Hepatocyte (in vitro differentiated cells): ENCODE data around the gene RAB5IF. TPM values are rescaled to one million over a fixed set of nuclear protein-coding genes. Genes with fewer than 3 reads are reported as not detected.
"Not testable (repeated sequence)": the region's sequence is repeated elsewhere in the genome, so short reads cannot be mapped to it uniquely, and the experiment has no call there.

ENCODE experiments used
- DNase-seq: peaks from one replicate; pipeline ENCODE4 v3.0.0-alpha.2; 2016; ENCODE audit warnings: low spot score
- H2AFZ ChIP-seq: fragments of 200-600 bp; sonication (generic); 2 replicates; pipeline ENCODE4 v1.6.0; 2016; ENCODE audit warnings: antibody characterized with exemption, mild to moderate bottlenecking
- H3K27ac ChIP-seq: fragments of 200-600 bp; sonication (generic); 2 replicates; pipeline ENCODE4 v1.5.1; 2016; ENCODE audit warnings: mild to moderate bottlenecking
- H3K27me3 ChIP-seq: fragments of 200-600 bp; sonication (generic); 2 replicates; pipeline ENCODE4 v1.6.1; 2016
- H3K36me3 ChIP-seq: fragments of 200-600 bp; sonication (generic); replicated peaks from 2 replicates; pipeline ENCODE4 v1.5.1; 2016; ENCODE audit warnings: low read depth; ENCODE audit not compliant: insufficient read depth
- H3K4me1 ChIP-seq: fragments of 200-600 bp; sonication (generic); 2 replicates; pipeline ENCODE4 v1.5.1; 2016; ENCODE audit warnings: mild to moderate bottlenecking, moderate library complexity; ENCODE audit not compliant: insufficient read depth
- H3K4me2 ChIP-seq: fragments of 200-600 bp; sonication (generic); 2 replicates; pipeline ENCODE4 v1.6.0; 2016
- H3K4me3 ChIP-seq: fragments of 200-600 bp; sonication (generic); 2 replicates; pipeline ENCODE4 v1.5.1; 2016; ENCODE audit warnings: mild to moderate bottlenecking
- H3K79me2 ChIP-seq: fragments of 200-600 bp; sonication (generic); 2 replicates; pipeline ENCODE4 v1.6.0; 2017; ENCODE audit warnings: mild to moderate bottlenecking
- H3K9me2 ChIP-seq: fragments of 200-600 bp; sonication (generic); replicated peaks from 2 replicates; pipeline ENCODE4 v1.6.0; 2017; ENCODE audit warnings: mild to moderate bottlenecking; ENCODE audit not compliant: insufficient read depth
- H3K9me3 ChIP-seq: fragments of 200-600 bp; sonication (generic); 2 replicates; pipeline ENCODE4 v1.5.1; 2016; ENCODE audit warnings: low read depth, mild to moderate bottlenecking
- H4K20me1 ChIP-seq: fragments of 200-600 bp; sonication (generic); 2 replicates; pipeline ENCODE4 v1.6.0; 2016; ENCODE audit warnings: mild to moderate bottlenecking; ENCODE audit not compliant: insufficient read depth, poor library complexity, severe bottlenecking
- EZH2 ChIP-seq: fragments of 200-600 bp; sonication (generic); IDR thresholded peaks from 2 replicates; pipeline ENCODE4 v1.6.1; 2016; ENCODE audit warnings: antibody characterized with exemption, mild to moderate bottlenecking, borderline replicate concordance
- EZH2phosphoT487 ChIP-seq: fragments of 200-600 bp; sonication (generic); IDR thresholded peaks from one replicate; pipeline ENCODE4 v1.6.1; 2018; ENCODE audit warnings: antibody characterized with exemption, mild to moderate bottlenecking, low read depth, moderate library complexity; ENCODE audit not compliant: unreplicated experiment, severe bottlenecking
- WGBS: methylation state at CpG from one replicate; pipeline ENCODE4 v1.1.6; 2016; ENCODE audit warnings: low lambda C conversion rate; ENCODE audit errors: missing lambda C conversion rate; 5-methylcytosine and 5-hydroxymethylcytosine counted together
- polyA plus RNA-seq: library from polyadenylated mRNA; unstranded; fragments of >200 nt; fragmentation: Nextera tagmentation; extraction: Ambion mirVana; gene quantifications from 2 replicates; pipeline ENCODE4 v1.2.1, GENCODE V29; 2016
- total RNA-seq: library from RNA; depleted of rRNA; stranded (reverse); fragments of >200 nt; gene quantifications from 2 replicates; pipeline ENCODE4 v1.2.3, GENCODE V29; 2014
- TF ChIP-seq, protein P1 (sequence below): fragments of 200-600 bp; sonication (generic); IDR thresholded peaks from 2 replicates; pipeline ENCODE4 v1.5.1; 2016; ENCODE audit warnings: antibody characterized with exemption, mild to moderate bottlenecking; ENCODE audit not compliant: poor library complexity

RAB5IF gene, protein sequence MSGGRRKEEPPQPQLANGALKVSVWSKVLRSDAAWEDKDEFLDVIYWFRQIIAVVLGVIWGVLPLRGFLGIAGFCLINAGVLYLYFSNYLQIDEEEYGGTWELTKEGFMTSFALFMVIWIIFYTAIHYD
- total RNA-seq = 130 and 134 TPM in 2 replicates
- 198 and 202 TPM in 2 replicates for polyA plus RNA-seq

GRCh38 chr20:36605399-36606157, at the start of gene RAB5IF:
Gene RAB5IF, plus strand, starts transcription at chr20:36605779. Its CDS starts 173 bp downstream, at chr20:36605952.
- Histone ChIP-seq H3K9me2 (no peaks in the 10 kb centered on the region), H3K79me2 (peaks cover 38% of the 10 kb centered on the region), H3K4me2 (peak within 1 kb of the TSS; percentile 89), H3K27ac (peak within 1 kb of the TSS; percentile 90), H3K4me1 (peaks cover 8% of the 10 kb centered on the region), H2AFZ (peak within 1 kb of the TSS; percentile 85), H3K36me3 (no peaks in the 10 kb centered on the region), H3K4me3 (peak within 1 kb of the TSS; percentile 62), H3K9me3 (no peaks in the 10 kb centered on the region), H3K27me3 (no peaks in the 10 kb centered on the region), H4K20me1 (peaks cover 5% of the 10 kb centered on the region)
- TF ChIP-seq EZH2 = no peak
- no peak for TF ChIP-seq EZH2phosphoT487
- TF ChIP-seq, protein P1, sequence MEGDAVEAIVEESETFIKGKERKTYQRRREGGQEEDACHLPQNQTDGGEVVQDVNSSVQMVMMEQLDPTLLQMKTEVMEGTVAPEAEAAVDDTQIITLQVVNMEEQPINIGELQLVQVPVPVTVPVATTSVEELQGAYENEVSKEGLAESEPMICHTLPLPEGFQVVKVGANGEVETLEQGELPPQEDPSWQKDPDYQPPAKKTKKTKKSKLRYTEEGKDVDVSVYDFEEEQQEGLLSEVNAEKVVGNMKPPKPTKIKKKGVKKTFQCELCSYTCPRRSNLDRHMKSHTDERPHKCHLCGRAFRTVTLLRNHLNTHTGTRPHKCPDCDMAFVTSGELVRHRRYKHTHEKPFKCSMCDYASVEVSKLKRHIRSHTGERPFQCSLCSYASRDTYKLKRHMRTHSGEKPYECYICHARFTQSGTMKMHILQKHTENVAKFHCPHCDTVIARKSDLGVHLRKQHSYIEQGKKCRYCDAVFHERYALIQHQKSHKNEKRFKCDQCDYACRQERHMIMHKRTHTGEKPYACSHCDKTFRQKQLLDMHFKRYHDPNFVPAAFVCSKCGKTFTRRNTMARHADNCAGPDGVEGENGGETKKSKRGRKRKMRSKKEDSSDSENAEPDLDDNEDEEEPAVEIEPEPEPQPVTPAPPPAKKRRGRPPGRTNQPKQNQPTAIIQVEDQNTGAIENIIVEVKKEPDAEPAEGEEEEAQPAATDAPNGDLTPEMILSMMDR = peak; percentile 96
- 2% methylated on average over 88 of the region's 90 CpGs for WGBS
- peak; percentile 100 for DNase-seq

DNA sequence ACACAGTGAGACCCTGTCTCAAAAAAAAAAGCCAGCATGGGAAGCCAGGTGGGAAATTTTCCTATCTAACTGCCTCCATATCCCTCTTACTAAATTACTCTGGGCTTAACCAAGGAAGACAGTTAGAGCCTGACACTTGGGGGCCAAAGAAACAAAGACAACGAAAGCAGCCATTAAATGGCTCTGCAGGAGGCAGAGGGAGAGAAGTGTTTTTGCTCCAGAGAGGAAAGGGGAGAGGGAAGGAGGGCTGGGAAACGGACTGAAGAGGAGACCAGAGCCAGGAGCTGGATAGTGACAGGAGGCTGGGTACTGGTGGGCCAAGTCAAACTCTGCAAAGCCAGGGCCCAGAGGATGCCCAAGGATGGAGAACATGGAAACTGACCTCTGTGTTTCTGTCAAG, 42.9 kb upstream of the RAB5IF start:
- 54% methylated on average over 2 of the region's 2 CpGs for WGBS
- peaks cover 3% of the 10 kb centered on the region for H3K79me2 ChIP-seq

GRCh38 chr20:36563374-36563773, 42.2 kb upstream of the RAB5IF start:
- H3K79me2 ChIP-seq = peaks cover 3% of the 10 kb centered on the region
- H3K4me3 ChIP-seq = no peak overlapping the region
- H4K20me1 ChIP-seq = no peaks in the 10 kb centered on the region
- H3K9me3 ChIP-seq = peaks cover 5% of the 10 kb centered on the region
- no peak overlapping the region for H3K4me2 ChIP-seq
- H3K36me3 ChIP-seq = no peaks in the 10 kb centered on the region
- DNase-seq = peak; percentile 50
- peak overlapping the region; percentile 86 for H3K27ac ChIP-seq
- no peak overlapping the region for H2AFZ ChIP-seq
- no peaks in the 10 kb centered on the region for H3K9me2 ChIP-seq
- TF ChIP-seq EZH2phosphoT487 = no peak
- TF ChIP-seq, protein P1 = no peak
- TF ChIP-seq EZH2 = no peak
- peaks cover 11% of the 10 kb centered on the region for H3K4me1 ChIP-seq
- 70% methylated on average over 1 of the region's 1 CpG for WGBS
- H3K27me3 ChIP-seq = no peaks in the 10 kb centered on the region

More for the DNA sequence above, 42.9 kb upstream of the RAB5IF start:
- no peak overlapping the region for H3K4me3 ChIP-seq
- peaks cover 5% of the 10 kb centered on the region for H3K9me3 ChIP-seq
- H3K36me3 ChIP-seq = no peaks in the 10 kb centered on the region
- peaks cover 11% of the 10 kb centered on the region for H3K4me1 ChIP-seq
- no peaks in the 10 kb centered on the region for H3K9me2 ChIP-seq
- H3K27me3 ChIP-seq = no peaks in the 10 kb centered on the region
- TF ChIP-seq EZH2 = no peak
- TF ChIP-seq EZH2phosphoT487 = no peak
- TF ChIP-seq, protein P1 = no peak
- H3K27ac ChIP-seq = peak overlapping the region; percentile 86
- H4K20me1 ChIP-seq = no peaks in the 10 kb centered on the region
- H2AFZ ChIP-seq = no peak overlapping the region
- no peak for DNase-seq
- H3K4me2 ChIP-seq = no peak overlapping the region

DNA sequence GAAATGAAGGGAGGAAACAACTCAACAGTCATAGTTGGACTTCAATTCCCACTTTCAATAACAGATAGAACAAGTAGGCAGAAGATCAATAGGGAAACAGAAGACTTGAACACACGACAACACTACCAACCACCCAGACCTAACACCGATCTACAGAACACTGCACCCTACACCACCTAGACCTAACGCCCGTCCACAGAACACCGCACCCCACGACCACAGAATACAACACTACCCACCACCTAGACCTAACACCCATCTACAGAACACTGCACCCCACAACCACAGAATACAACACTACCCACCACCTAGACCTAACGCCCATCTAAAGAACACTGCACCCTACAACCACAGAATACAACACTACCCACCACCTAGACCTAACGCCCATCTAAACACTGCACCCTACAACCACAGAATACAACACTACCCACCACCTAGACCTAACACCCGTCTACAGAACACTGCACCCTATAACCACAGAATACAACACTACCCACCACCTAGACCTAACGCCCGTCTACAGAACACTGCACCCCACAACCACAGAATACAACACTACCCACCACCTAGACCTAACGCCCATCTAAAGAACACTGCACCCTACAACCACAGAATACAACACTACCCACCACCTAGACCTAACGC, 41.4 kb upstream of the RAB5IF start:
- H3K4me2 ChIP-seq, H3K9me2 ChIP-seq, H3K27me3 ChIP-seq, H3K4me3 ChIP-seq, DNase-seq, H3K36me3 ChIP-seq, H3K79me2 ChIP-seq, H3K9me3 ChIP-seq, H4K20me1 ChIP-seq, H2AFZ ChIP-seq: not testable (repeated sequence)
- Histone ChIP-seq H3K4me1 (peaks cover 11% of the 10 kb centered on the region), H3K27ac (peak overlapping the region; percentile 60)
- 97% methylated on average over 11 of the region's 13 CpGs for WGBS

- H3K9me3 ChIP-seq, H3K79me2 ChIP-seq, H3K27me3 ChIP-seq, H3K4me2 ChIP-seq, H3K27ac ChIP-seq, H2AFZ ChIP-seq, H4K20me1 ChIP-seq, H3K36me3 ChIP-seq, DNase-seq, H3K9me2 ChIP-seq, H3K4me3 ChIP-seq: not testable (repeated sequence)
- 94% methylated on average over 5 of the region's 6 CpGs for WGBS
- peaks cover 11% of the 10 kb centered on the region for H3K4me1 ChIP-seq
Measured at GRCh38 chr20:36564726-36565121, 40.9 kb upstream of the RAB5IF start.
